EH (cell line): ENCODE results near the gene QSOX1.

ENCODE experiments used
- DNase-seq: peaks from one replicate; pipeline ENCODE4 v3.0.0-alpha.2; 2015; ENCODE audit warnings: low read depth

The QSOX1 gene

DNA sequence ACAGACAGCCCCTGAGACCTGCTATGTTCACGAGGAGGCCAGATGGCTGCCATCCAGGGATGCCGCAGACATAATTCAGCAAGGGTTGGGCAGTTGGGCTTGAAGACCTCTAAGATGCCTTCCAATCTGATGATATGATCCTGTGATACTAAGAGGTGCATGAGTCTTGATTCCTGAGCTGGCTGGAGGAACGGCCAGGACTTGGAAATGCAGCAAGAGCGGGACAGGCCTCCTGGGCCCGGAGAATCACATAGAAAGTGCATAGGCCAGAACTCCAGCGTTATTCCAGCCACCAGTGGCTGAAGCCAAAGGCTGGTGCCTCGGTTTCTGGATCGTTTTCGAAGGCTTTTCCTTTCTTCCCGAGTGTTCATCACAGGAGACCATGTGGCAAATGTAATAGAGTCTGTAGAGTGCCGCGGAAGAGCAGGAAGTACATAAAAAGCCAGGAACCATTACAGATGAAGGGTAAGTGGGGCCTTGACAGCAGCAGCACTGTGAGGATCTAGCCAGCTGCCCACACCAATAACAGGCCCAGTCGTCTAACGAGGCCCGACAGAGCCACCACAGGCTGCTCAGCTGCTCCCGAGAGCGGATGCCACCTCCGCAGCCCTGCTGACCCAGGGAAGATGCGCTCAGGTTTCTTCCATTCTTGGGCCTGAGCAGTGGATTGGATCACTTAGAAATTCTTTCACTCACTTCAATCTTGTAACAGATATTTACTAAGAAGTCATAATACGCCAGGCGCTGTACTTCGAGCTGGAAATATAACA, 61.4 kb downstream of the QSOX1 start:
- DNase-seq, result no peak

DNA sequence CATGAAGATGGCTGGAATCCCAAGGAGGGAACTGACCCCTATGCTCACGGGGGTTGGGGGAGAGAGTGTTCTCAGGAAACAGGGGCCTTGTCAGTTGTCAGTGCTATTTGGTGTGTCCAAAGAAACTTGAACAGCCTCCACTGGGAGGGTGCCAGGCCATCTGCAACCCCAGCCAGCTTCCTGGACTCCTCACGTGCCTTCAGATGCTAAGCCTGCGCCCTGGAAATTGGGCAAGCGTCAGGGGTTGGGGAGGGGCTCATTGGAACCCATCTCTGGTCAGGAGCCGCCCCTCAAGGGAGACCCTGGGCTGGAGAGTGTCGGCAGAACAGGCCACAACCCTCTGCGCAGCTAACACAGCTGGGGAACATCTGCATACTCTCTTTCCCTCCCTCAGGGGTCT, 62.3 kb downstream of the QSOX1 start:
- no peak for DNase-seq

DNA sequence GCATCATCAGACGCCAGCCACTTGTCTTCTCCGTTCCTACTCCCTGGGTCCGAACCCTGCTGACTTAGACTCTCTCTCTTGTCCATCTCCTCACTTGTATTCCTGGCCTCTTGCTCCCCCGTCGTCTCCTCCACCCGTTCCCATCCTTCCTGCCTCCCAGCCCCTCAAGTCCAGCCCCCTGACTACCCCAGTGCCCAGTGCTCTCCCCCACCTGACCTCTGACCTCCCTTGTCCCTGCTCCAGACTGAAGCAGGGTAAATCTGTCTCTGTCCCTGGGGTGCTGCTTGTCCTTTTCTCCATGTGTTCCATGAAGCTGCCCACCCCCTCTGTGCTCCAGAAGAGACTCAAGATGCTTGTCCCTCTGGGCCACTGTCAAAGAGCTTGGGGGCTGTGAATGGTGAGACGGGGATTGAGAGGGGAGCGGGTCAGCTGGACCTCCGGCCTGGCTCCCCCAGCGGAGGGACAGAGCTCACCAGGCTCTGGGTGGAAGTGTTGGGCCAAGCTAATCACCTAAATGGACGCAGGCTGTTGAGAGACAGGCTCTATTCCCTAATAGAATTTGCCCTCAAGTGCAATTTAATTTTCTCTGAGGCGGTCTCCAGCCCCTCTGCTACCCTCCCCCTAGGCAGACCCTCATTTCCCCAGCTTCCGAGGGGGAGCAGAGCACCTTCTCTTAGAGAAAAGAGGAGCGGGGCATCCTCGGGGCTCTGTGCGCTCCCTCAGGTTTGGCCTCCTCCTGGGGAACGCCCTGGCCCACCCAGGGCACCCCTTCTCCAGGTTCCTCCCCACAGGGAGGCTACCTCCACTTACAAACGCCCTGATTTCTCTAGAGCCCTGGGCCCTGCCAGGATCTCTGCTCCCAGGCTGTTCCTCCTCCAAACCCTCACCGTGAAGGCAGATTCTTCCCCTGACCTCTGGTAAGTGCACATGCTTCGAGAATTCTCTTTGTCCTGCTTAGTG, 64.4 kb downstream of the QSOX1 start:
- no peak for DNase-seq

DNA sequence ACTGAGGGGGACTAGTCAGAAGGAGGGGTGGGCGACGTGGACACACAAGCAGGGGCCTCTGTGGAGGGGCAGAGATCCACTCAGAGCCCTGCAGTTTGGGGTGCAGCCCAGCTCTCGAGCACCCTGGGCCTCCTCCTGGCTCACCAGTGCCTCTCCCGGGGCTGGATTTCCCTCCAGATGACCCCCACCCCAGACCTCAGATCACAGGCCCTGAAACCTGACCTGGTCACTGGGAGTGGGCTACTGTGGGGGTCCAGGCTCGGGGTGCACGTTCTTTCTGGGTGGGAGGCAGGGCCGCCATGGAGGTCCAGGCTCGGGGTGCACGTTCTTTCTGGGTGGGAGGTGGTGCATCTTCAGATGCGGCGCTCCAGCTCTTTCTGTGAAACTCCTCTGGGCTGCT, 65.1 kb downstream of the QSOX1 start:
- no peak for DNase-seq

DNA sequence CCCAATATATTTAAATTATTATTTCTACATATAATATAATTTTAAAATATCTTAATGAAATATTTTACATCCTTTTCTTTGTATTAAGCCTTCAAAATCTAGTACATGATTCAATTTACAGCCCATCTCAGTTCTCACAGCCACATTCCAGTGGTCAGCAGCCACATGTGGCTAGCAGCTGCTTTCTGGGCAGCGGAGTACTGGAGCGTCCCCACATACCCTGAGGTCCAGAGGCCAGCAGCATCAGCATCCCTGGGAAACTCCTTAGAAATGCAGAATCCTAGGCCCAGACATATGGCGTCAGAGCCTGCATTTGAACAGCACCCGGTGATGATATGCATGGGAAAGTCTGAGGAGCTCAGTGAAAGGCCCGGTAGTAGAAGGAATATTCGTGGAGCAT, 66.8 kb downstream of the QSOX1 start:
- peak; percentile 62 for DNase-seq

DNA sequence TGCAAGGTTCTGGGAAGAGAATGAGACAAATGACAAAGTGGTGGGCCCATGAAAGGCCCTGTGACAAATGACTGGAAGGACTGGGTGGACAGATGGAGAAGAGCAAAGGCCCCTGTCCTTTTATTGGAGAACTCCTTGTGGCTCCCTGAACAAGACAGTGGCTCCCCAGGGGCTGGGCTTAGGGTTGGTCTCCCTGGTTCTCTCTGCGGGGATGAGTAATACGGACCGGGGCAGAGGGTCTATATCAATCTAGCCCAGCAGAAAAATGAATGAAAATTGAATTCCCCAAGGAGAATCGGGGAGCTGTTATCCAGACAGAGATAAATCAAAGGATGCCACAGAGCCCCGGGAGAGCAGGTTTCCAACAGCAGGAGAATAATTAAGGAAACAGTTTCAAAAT, 70.2 kb downstream of the QSOX1 start:
- no peak for DNase-seq

DNA sequence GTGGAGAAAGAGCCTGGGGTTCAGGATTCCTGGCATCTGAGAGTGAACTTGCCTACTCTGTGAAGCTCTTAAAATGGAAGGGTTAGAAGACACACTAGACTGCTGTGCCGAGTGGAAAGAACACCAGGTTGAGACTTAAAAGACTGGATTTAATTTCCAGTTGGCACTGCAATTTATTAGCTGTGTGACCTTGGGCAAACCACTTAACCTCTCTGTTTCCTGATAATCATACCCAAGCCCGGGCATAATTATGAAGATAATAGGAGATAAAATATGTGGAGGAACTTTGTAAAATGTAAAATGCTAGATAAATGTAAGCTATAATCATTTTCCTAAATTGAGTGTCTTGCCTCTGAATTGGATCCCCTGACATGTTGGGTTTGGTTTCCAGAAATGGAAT, 70.7 kb downstream of the QSOX1 start:
- DNase-seq, result no peak

DNA sequence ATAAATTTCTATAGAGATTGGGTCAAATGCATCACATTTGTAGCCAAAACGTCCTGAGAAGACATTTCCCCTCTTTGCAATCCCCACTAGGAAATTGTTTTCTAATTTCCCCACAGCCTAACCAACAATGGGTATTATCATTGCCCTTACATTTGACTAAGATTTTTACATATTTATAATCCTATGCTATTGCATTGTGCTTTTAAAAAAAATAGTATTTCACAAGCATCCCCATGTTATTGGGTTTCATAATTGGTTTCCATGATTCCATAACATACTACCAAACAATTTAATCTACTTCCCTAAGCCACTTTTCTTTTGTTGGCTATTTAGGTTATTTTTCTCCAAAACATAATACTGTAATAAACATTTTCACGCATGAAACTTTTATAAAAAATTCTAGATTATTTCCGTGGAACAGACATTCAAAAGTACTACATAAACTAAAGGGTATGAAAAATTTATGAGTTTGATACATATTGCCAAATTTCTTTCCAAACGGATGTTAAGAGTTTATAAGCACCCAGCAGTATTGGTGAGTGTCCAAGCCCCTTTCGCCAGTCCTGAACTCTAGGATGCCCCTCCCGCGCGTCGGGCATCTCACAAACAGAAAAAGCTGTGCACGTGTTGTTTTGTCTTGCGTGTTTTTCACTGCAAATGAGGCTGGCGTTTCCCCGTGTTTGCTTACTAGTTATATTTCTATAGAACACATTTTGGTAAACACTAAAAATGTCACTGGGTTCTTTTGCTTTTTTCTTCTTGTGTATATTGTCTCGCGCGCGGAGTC, 73.4 kb downstream of the QSOX1 start:
- DNase-seq, result no peak

DNA sequence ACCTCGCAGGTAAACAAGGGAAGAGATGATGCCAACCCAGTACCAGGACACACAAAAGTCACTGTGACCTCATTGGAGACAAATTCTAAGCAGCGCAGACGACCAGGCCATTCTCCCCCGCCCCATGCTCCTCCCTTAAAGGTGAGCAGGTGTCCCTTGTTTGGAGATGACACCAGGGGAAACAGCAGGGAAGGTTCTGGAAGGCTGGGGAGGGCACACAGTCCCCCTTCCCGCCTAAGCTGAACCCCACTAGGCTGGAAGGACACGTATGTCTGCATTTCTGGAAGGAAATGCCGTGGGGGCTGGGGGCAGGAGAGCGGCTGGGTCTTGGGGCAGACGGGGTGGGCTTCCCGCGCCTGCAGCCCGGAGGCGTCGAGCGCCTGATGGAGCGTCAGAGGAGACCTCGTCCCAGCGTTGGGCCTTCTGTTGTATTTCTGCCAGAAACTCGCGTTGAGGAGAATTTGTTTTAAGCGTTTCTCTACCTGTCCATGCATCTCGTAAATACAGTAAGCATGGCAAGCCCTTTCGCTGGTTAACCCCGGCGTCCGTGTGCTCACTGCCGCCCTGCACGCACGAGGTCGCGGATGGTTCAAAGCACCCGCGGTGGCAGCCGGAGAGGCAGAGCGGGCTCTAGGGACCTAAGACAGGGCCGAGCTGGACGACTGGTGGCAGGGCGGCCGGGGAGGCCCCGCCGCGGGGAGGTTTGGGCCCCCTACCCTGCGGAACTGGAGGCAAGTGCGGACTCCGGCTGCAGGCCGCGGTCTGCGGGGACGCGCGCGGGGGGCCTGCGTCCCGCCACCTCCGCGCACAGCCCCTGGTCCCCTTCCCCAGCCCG, 74.2 kb downstream of the QSOX1 start:
- DNase-seq, result peak; percentile 12

DNA sequence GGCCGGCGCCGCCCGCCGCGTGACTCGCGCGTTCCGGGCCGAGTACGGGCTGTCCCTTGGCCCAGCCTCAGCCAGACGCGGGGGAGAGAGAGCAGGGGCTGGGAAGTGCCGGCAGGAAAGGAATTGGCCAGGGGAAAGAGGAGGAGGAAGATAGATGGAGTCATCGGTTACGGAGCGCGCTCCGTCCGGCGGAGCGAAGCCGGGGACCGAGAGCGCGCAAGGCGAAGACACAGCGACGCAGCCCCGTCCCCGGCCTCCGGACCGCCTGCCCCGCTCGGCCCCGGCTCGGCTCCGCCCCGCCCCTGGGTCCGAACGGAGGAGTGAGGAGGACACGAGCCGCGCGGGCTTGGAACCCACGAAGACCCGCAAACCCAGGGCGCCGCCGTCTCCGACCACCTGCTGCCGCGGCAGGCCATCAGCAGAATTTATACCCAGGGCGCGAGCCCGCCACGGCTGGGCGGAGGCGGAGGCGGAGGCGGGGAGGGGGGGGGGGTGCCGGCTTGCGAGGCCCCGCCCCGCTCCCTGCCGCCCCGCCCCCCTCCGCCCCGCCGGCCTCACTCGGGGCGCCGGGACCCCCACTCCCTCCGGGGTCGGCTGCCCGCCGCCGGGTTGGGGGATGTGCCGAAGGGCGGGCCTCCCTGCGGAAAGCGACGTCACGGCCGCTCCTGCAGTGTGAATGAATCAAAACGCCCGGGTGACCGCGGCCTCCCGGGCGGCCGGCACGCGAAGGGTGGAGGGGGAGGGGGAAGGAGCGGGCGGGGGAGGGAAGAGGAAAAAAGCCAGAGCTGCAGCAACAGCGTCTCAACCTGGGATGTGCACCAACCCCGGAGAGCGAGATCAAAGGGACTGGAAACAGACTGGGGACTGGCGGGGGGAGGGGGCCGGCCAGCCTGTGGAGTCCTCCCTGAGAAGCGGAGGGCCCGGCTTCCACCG, 75.1 kb downstream of the QSOX1 start, which contains the start of gene LHX4:
TSS of gene LHX4 (plus strand) at position 782 of the 933 bp plus-strand sequence. CDS start 266 bp downstream, outside the sequence.
- peak; percentile 38 for DNase-seq

DNA sequence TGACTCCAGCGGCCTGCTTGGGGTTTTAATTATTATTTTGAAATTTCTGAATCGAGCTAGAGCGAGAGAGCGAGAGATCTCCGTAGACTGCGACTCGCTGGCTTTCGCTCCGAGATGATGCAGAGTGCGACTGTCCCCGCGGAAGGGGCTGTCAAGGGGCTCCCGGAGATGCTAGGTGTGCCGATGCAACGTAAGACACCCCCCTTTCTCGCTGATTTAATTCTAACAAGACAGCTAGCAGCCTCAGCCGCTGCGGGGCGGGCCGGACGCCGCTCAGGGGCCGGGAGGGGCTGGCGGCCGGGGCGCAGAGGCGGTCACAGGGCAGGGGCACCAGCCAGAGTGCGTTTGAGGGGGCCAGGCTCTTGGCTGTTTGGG, 75.7 kb downstream of the QSOX1 start:
- DNase-seq, result no peak

DNA sequence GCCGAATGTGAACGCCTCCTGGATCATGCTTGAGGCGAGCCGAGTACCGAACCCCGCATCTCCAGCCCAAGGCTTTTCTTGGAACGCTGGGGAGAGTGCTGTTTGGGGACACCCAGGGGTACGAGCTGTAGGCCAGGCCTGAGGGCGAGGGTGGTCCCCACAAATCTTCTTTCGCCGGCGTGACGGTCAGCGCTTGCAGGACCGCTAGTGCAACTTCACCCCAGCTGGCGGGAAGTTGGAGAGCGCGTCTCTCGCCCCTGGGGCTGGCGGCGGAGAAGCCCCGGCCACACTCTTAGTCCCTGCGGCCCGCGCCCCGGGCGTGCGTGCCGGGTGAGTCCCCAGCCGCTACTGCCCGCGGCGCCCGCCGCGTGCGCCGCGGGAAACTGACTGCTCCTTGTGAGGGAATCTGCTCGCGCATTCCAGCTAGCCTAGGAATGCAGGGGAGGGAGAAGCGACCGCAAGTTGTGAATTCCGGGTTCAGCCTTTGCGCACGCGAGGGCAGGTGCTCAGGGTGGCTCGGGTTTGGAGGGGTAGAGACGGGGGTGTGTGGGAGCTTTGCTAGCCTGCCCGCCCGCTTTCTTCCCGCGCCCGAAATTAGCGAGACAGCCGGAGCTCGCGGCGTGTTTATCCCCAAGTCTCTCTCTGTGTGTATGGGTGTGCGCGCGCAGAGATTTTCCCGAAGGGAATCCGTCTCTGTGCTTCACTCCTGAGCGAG, 76.3 kb downstream of the QSOX1 start:
- peak; percentile 76 for DNase-seq

DNA sequence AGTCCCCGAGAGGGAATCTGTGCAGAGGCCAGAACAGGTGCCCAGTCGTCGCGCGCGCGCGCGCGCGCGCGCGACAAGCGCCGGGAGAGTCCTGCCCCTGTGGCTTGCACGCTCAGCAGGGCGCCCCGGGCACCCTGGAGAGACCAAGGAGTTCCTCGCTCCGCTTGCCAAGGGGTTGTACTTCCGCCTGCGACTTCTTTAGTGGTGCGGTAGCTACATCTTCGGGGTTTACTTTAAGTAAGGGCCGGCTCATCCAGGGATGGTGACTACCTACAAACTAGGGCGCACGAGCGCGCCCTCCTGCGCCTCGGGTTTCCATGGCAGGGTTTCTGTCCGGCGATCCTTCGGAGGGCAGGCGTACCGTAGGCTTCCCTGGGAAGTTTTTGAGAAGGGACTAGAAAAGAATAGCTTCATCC, 76.8 kb downstream of the QSOX1 start:
- peak; percentile 59 for DNase-seq

DNA sequence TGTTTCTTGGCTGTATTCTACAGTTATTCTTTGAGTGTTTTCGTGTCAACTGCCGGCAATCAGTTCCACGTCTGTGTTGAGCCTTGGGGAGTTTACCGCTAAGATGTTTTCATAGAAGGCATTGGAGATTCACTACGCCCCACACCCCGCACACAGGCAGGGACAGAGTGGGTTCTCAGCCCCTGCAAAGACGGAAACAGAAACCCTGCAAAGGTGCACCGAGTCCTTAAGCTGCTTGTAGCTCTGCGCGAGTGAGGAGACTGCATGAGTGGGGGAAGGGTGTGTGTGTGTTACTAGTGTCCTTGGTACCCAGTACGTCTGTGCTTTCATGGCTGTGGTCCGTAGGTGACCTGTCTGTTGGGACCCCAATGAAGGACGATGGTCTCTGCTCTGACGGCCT, 77.3 kb downstream of the QSOX1 start:
- no peak for DNase-seq

DNA sequence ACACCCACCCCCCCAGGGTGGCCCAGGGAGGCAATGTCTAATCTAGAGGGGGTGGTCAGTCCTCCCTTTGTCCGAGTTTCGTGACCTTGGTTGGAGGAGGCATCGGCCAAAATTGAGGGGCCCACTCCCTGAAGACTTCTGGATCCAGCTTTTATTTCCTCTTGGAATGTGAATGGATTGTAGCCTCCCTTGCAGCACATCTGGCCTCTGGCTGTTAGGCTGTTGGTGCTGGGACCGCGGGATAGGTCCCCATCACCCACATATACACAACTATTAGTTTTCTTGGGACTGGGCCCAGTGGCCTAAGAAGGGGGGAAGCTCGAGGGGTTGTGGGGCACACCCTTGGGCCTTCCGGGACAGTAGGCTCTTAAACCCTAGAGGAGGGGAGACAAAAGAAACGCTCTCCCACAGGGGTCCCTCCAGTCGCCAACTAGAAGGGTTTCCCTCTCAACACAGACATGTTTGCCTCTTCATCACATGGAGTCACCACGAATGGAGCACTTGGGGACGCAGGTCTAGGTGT, 77.9 kb downstream of the QSOX1 start:
- DNase-seq, result no peak

DNA sequence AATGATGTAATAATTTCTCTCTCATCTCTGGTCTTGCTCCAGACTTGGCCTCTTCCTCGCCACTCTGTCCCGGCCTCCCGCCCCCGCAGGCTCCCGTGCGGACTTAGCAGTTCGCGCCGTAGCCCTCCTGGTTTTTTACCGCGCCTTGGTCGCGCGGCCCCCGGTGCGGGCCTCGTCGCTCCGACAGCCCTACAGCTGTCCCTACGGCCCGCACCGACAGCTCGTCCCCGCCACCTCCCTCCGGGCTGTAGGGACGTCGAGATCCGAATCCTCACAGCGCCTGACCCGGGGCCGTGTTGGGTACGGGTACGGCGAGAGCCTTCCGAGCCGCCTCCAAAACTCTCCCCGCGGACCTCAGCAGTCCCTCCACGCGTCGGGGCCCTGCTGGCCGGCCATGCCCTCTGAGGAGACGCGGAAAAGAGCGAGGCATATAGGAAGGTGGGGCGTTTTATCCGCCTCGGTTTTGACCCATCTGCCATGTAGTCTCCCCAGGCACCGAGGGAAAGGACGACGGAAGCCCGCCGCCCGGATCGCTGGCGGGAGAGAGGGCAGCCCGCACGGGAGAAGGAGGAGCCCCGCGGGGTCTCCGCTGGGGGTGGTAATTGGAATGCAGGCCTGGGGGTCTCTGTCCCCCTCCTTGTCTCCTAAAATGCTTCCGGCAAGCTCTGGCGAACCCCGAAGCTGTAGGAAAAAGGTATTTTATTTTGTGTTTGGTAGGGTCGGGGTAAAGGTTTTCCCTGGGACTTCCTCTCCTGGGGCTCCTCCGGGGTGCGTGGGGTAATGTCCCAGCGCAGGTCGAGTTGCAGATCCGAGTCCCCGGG, 78.7 kb downstream of the QSOX1 start:
- DNase-seq, result no peak

DNA sequence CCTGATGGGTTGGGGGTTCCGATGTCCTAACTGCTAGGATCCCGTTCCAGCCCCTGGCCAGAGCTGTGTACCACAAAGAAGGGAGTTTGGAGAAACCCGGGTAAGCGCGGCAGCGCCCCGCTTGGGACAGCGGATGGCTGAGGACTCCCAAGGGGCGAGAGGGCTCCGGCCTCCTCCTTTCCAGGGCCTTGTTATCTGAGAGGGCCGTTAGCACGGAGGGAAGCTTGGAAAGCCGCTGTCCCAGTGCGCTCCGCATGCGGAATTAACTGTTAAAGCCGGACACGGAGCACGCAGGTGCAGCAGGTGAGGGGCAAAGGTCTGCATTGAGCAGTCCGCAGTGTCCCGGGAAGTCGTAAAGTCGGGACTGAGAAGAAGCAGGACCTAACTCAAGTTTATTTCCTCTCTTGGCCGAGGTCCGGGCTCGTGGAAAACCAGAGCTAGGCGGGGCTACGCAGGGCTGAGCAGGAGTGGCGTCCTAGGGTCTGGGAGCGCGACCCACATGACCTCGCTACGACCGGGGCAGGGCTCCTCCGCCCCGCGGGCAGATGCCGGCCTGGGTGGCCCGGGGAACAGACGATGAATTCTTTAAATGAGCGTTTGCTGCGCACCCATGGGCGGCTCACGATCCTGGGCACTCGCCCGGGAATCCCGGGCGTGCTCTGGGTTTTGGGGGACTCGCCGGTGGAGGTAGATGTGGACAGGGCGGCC, 79.9 kb downstream of the QSOX1 start:
- no peak for DNase-seq

DNA sequence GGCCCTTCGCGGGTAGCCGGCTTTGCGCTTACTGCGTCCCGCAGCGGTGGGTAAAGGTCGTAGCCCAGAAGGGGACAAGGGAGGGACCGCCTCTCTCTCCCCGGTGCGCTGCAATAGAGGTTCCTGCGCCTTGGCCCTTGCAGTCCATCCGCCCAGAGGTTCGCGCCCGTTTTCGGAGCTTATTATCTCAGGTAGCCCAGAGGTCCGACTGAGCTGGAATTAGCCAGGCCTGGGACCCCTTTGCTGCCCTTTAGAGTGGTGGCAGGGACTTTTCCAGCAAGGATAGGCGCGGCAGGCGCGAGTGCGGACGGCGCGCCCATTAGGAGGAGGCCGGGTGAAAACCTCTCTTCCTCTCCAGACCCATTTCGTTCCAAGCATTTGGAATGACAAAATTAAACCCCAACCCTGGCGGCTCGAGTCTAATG, 80.4 kb downstream of the QSOX1 start:
- DNase-seq, result no peak
